Progenitor cell of endocrine pancreas (in vitro differentiated cells): ENCODE results near the gene MAP3K20. TPM values are rescaled to one million over a fixed set of nuclear protein-coding genes. Genes with fewer than 3 reads are reported as not detected.
"Not testable (repeated sequence)": the region's sequence is repeated elsewhere in the genome, so short reads cannot be mapped to it uniquely, and the experiment has no call there.

ENCODE experiments used
- DNase-seq: peaks from one replicate; pipeline ENCODE4 v3.0.0; 2021; ENCODE audit warnings: low spot score; ENCODE audit not compliant: unreplicated experiment
- H3K27ac Mint-ChIP-seq: 2 replicates; pipeline ENCODE4 v1.8.0; 2021; ENCODE audit warnings: mild to moderate bottlenecking, moderate library complexity, mixed read lengths
- H3K27me3 Mint-ChIP-seq: 2 replicates; pipeline ENCODE4 v1.8.0; 2021; ENCODE audit warnings: mixed read lengths
- H3K36me3 Mint-ChIP-seq: 2 replicates; pipeline ENCODE4 v1.8.0; 2022; ENCODE audit warnings: mixed read lengths; ENCODE audit not compliant: insufficient read depth
- H3K4me1 Mint-ChIP-seq: 2 replicates; pipeline ENCODE4 v1.8.0; 2021; ENCODE audit warnings: low read depth, mixed read lengths
- H3K4me3 Mint-ChIP-seq: 2 replicates; pipeline ENCODE4 v1.8.0; 2021; ENCODE audit warnings: low read depth, mild to moderate bottlenecking, moderate library complexity, mixed read lengths
- H3K9me3 Mint-ChIP-seq: 2 replicates; pipeline ENCODE4 v1.8.0; 2021; ENCODE audit warnings: low read depth, mixed read lengths
- total RNA-seq: library from RNA; stranded (reverse); gene quantifications from 2 replicates; pipeline ENCODE4 v1.2.1, GENCODE V29; 2021
- TF ChIP-seq, protein P1 (sequence below): fragments of 200-600 bp; sonication (generic); IDR thresholded peaks from one replicate; pipeline ENCODE4 v1.5.0; 2021; ENCODE audit warnings: antibody characterized with exemption, mild to moderate bottlenecking; ENCODE audit not compliant: unreplicated experiment

MAP3K20 gene
- total RNA-seq, 1 donor from 2014 or later, result 19.0 TPM

DNA sequence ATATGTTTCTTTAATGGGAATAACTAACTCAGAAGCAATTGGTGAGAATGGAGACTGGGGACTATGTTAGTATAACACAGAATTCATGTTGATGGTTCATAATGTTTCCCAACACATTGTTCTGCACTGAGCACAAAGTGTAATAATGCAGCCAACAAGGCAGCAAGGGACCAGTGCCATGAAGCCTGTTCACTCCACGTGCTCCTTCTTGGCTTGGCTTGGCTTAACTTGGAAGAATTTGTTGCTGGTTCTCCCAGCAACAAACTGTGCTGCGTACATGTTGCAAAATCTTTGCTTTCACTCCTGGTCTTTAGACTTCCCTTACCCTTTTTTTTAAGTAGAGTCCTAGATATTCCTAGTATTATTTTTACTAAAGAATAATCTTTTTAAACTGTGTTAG is 129.7 kb downstream of the MAP3K20 start:
- Mint-ChIP-seq H3K27me3 (no peaks in the 10 kb centered on the region), H3K9me3 (no peaks in the 10 kb centered on the region), H3K4me3 (no peak overlapping the region), H3K4me1 (no peaks in the 10 kb centered on the region), H3K27ac (no peak overlapping the region), H3K36me3 (peaks cover 1% of the 10 kb centered on the region)
- DNase-seq, result no peak
- TF ChIP-seq, protein P1, sequence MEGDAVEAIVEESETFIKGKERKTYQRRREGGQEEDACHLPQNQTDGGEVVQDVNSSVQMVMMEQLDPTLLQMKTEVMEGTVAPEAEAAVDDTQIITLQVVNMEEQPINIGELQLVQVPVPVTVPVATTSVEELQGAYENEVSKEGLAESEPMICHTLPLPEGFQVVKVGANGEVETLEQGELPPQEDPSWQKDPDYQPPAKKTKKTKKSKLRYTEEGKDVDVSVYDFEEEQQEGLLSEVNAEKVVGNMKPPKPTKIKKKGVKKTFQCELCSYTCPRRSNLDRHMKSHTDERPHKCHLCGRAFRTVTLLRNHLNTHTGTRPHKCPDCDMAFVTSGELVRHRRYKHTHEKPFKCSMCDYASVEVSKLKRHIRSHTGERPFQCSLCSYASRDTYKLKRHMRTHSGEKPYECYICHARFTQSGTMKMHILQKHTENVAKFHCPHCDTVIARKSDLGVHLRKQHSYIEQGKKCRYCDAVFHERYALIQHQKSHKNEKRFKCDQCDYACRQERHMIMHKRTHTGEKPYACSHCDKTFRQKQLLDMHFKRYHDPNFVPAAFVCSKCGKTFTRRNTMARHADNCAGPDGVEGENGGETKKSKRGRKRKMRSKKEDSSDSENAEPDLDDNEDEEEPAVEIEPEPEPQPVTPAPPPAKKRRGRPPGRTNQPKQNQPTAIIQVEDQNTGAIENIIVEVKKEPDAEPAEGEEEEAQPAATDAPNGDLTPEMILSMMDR, result no peak

DNA sequence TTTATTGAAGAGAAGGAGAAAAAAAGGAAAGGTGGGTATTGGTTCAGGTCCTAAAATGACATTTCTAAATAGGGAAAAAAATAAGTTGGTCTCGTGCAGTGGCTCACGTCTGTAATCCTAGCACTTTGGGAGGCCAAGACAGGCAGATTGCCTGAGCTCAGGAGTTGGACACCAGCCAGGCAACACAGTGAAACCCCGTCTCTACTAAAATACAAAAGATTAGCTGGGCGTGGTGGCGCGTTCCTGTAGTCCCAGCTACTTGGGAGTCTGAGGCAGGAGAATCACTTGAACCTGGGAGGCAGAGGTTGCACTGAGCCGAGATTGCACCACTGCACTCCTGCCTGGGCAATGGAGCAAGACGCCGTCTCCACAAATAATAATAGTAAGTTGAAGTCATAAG is 131.5 kb downstream of the MAP3K20 start:
- not testable (repeated sequence) for H3K9me3 Mint-ChIP-seq, H3K27me3 Mint-ChIP-seq, H3K27ac Mint-ChIP-seq, DNase-seq, H3K4me1 Mint-ChIP-seq, H3K36me3 Mint-ChIP-seq, H3K4me3 Mint-ChIP-seq

DNA sequence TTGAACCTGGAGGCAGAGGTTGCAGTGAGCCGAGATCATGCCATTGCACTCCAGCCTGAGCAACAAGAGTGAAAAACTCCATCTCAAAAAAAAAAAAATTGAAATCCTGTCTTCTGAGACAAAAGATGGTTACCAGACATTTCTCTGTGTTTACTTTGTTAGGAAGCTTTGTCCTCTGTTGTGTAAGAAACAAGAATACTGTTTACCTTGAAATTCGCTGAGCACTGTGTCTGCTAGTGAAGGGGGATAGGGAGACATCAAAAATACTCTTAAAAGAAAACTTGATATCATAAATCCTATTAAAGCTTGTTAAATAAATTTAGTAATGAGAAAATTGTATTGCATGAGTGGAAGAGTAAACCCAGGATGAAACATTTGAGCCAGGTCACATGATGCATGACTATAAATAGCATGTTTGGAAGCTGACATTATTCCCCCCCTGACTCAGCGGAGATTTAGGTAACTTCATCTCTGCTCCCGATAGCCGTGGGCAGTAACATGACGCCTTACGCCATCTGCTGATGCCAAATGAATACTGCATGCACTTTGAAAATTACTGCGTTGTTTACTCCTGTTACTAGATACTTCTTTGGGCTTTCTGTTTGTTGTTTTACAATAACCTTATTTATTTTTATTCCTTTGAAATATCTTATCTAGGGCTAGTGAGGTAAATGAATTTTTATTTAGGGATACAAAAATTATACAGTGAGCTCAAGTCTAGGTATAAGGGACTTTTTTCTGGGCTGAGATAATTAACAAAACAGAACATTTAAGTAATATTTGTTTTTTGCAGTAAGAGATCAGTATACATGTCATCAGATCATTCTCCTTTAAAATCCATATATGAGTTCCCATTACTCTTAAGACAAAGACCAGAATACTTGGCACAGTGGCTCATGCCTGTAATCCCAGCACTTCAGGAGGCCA is 134.9 kb downstream of the MAP3K20 start:
- peaks cover 3% of the 10 kb centered on the region for H3K36me3 Mint-ChIP-seq
- no peaks in the 10 kb centered on the region for H3K9me3 Mint-ChIP-seq
- TF ChIP-seq, protein P1, result peak; percentile 87
- H3K4me1 Mint-ChIP-seq, result no peaks in the 10 kb centered on the region
- no peak overlapping the region for H3K4me3 Mint-ChIP-seq
- DNase-seq, result peak; percentile 18
- no peaks in the 10 kb centered on the region for H3K27me3 Mint-ChIP-seq
- no peak overlapping the region for H3K27ac Mint-ChIP-seq

DNA sequence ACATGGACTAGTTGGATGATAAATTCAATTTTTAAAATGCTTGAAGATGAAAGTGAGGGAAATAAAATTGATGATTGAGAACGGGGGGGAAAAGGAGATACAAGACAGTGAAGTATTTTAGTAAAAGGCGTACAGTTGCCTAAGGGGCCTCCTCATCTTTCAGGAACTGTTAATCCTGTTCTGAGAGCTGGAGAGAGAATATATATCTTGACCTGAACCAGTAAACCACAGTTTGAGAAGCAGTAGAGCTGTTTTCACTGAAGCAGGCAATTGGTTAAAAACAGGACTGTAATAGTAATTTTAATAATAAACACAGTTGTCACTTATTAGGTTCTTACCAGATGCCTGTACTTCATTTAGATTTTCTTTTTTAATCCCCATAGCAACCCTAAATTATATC is 137.5 kb downstream of the MAP3K20 start:
- no peak for DNase-seq
- TF ChIP-seq, protein P1, result no peak
- Mint-ChIP-seq H3K27me3 (no peaks in the 10 kb centered on the region), H3K36me3 (peaks cover 1% of the 10 kb centered on the region), H3K27ac (no peak overlapping the region), H3K4me3 (no peak overlapping the region), H3K9me3 (no peaks in the 10 kb centered on the region), H3K4me1 (no peaks in the 10 kb centered on the region)

DNA sequence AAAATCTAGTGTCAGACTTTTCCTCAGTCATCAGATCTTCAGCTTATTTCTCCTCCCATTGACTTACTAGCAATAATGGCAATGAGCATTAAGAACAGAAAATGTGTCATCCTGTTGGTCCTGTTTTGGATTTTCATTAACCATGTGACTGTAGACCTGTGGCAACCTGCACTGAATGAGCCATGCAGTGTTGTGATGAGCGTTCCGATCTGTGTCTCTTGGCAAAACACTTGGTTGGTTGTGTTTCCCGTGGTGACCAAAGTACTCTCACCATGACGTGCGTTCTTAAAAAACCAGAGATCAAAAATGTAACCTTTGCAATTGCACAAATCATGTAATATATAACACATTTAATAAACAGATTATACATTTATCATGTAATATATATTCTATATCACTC is 138.6 kb downstream of the MAP3K20 start:
- no peaks in the 10 kb centered on the region for H3K9me3 Mint-ChIP-seq
- no peaks in the 10 kb centered on the region for H3K27me3 Mint-ChIP-seq
- H3K36me3 Mint-ChIP-seq, result peaks cover 1% of the 10 kb centered on the region
- no peak for DNase-seq
- no peak overlapping the region for H3K27ac Mint-ChIP-seq
- peaks cover 1% of the 10 kb centered on the region for H3K4me1 Mint-ChIP-seq
- TF ChIP-seq, protein P1, result no peak
- H3K4me3 Mint-ChIP-seq, result no peak overlapping the region

DNA sequence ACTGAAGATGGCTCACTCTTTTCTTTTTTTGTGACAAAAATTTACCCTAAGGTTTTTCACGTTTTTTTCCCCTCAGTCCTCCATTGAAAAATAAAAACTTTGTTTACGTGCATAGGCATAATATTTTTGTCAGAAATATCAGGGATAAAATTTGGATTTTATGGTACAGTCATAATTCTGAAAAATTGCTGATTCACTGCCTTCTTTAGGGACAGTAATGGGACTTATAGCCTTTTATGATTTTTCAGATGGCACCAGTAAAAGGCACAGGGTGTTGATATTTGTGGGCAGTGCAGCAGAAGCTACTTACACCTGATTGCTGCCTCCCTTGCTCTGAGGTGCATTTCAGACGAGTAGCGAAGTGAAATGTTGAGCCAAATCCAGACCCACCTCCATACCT is 139.7 kb downstream of the MAP3K20 start:
- peaks cover 1% of the 10 kb centered on the region for H3K4me1 Mint-ChIP-seq
- no peaks in the 10 kb centered on the region for H3K27me3 Mint-ChIP-seq
- TF ChIP-seq, protein P1, result no peak
- H3K4me3 Mint-ChIP-seq, result no peak overlapping the region
- no peaks in the 10 kb centered on the region for H3K9me3 Mint-ChIP-seq
- no peak overlapping the region for H3K27ac Mint-ChIP-seq
- peaks cover 1% of the 10 kb centered on the region for H3K36me3 Mint-ChIP-seq
- no peak for DNase-seq
